Muscle of arm (tissue), 12 donors: ENCODE measurements around the gene HIBADH. TPM values are rescaled to one million over a fixed set of nuclear protein-coding genes. Genes with fewer than 3 reads are reported as not detected.
"Not testable (repeated sequence)": the region's sequence is repeated elsewhere in the genome, so short reads cannot be mapped to it uniquely, and the experiment has no call there.

Experiments used
- DNase-seq: peaks from one replicate; pipeline ENCODE4 v3.0.0-alpha.2; 2013
- polyA plus RNA-seq, 12 donors: library from polyadenylated mRNA; unstranded; fragments of 120-200 nt; gene quantifications; one replicate each; pipeline ENCODE4 v1.2.1, GENCODE V29; 2013; ENCODE audit not compliant: insufficient read length in 12 of 12

The HIBADH gene
- polyA plus RNA-seq, 12 donors: 25.9 to 36.2 (median 29.5) TPM; not detected in 1

GRCh38 chr7:27685893-27686292 is 23.2 kb upstream of the HIBADH start:
- DNase-seq: no peak

GRCh38 chr7:27685209-27685608 is 22.5 kb upstream of the HIBADH start:
- no peak for DNase-seq

GRCh38 chr7:27684491-27684890 is 21.8 kb upstream of the HIBADH start:
- DNase-seq: no peak

GRCh38 chr7:27680610-27681009 is 17.9 kb upstream of the HIBADH start:
- no peak for DNase-seq

- DNase-seq: no peak
Measured at GRCh38 chr7:27678617-27679260, 16.1 kb upstream of the HIBADH start.

GRCh38 chr7:27677912-27678612 is 15.4 kb upstream of the HIBADH start:
- DNase-seq: no peak

- not testable (repeated sequence) for DNase-seq
Measured at GRCh38 chr7:27674126-27674525, 11.4 kb upstream of the HIBADH start.

GRCh38 chr7:27671675-27672074 is 9.0 kb upstream of the HIBADH start:
- no peak for DNase-seq

GRCh38 chr7:27670676-27671075 is 8.0 kb upstream of the HIBADH start:
- DNase-seq: no peak

- no peak for DNase-seq
Measured at GRCh38 chr7:27670177-27670576, 7.5 kb upstream of the HIBADH start.

- no peak for DNase-seq
Measured at GRCh38 chr7:27665531-27665930, 2.8 kb upstream of the HIBADH start.

GRCh38 chr7:27663989-27664331 is 1.3 kb upstream of the HIBADH start:
- DNase-seq: no peak

- DNase-seq: no peak
Measured at GRCh38 chr7:27661811-27662489, 733 bp downstream of the HIBADH start.

- DNase-seq: no peak
Measured at GRCh38 chr7:27656724-27657123, 6.0 kb downstream of the HIBADH start.

GRCh38 chr7:27655184-27655583 is 7.5 kb downstream of the HIBADH start:
- no peak for DNase-seq

GRCh38 chr7:27652518-27652917 is 10.2 kb downstream of the HIBADH start:
- no peak for DNase-seq

GRCh38 chr7:27651702-27652101 is 11.0 kb downstream of the HIBADH start:
- DNase-seq: no peak

- no peak for DNase-seq
Measured at GRCh38 chr7:27650283-27650682, 12.4 kb downstream of the HIBADH start.

- DNase-seq: no peak
Measured at GRCh38 chr7:27647489-27647888, 15.2 kb downstream of the HIBADH start.

GRCh38 chr7:27647046-27647445 is 15.6 kb downstream of the HIBADH start:
- no peak for DNase-seq

- DNase-seq: no peak
Measured at GRCh38 chr7:27642271-27642670, 20.4 kb downstream of the HIBADH start.

GRCh38 chr7:27641581-27642230 is 21.0 kb downstream of the HIBADH start:
- no peak for DNase-seq
